Loucy (cell line): ENCODE results near the gene PLCXD1.

Source experiments
- H2AFZ ChIP-seq: fragments of 200-600 bp; sonication (generic); 2 replicates; pipeline ENCODE4 v1.6.0; 2016; ENCODE audit warnings: antibody characterized with exemption, mild to moderate bottlenecking, low read length, moderate library complexity
- H3F3A ChIP-seq: fragments of 200-600 bp; 2 replicates; pipeline ENCODE4 v1.6.0; 2016; ENCODE audit warnings: antibody characterized with exemption, low read depth, mild to moderate bottlenecking
- H3K27me3 ChIP-seq: fragments of 200-600 bp; sonication (generic); 2 replicates; pipeline ENCODE4 v1.6.1; 2014; ENCODE audit warnings: low read length, mild to moderate bottlenecking; ENCODE audit not compliant: insufficient read depth, poor library complexity, severe bottlenecking
- H3K36me3 ChIP-seq: fragments of 200-600 bp; sonication (generic); 2 replicates; pipeline ENCODE4 v1.6.1; 2016; ENCODE audit warnings: low read length; ENCODE audit not compliant: insufficient read depth
- H3K4me1 ChIP-seq: fragments of 200-600 bp; sonication (generic); 2 replicates; pipeline ENCODE4 v1.5.1; 2014; ENCODE audit warnings: low read length, mild to moderate bottlenecking; ENCODE audit not compliant: insufficient read depth, poor library complexity, severe bottlenecking
- H3K4me2 ChIP-seq: fragments of 200-600 bp; sonication (generic); 2 replicates; pipeline ENCODE4 v1.6.0; 2014; ENCODE audit warnings: antibody characterized with exemption, low read length, low read depth, mild to moderate bottlenecking; ENCODE audit not compliant: poor library complexity, severe bottlenecking
- H3K4me3 ChIP-seq: fragments of 200-600 bp; sonication (generic); 2 replicates; pipeline ENCODE4 v1.5.1; 2014; ENCODE audit warnings: low read length, mild to moderate bottlenecking, mixed read lengths; ENCODE audit not compliant: poor library complexity, severe bottlenecking
- H3K79me2 ChIP-seq: fragments of 200-600 bp; sonication (generic); 2 replicates; pipeline ENCODE4 v1.6.1; 2014; ENCODE audit warnings: low read length; ENCODE audit not compliant: insufficient read depth
- H3K9ac ChIP-seq: fragments of 200-600 bp; sonication (generic); 2 replicates; pipeline ENCODE4 v1.6.0; 2014; ENCODE audit warnings: mild to moderate bottlenecking, low read depth, low read length, moderate library complexity; ENCODE audit not compliant: poor library complexity, severe bottlenecking
- H3K9me2 ChIP-seq: fragments of 200-600 bp; sonication (generic); replicated peaks from 2 replicates; pipeline ENCODE4 v1.6.1; 2016; ENCODE audit warnings: low read depth, low read length, mixed read lengths
- H3K9me3 ChIP-seq: fragments of 200-600 bp; sonication (generic); 2 replicates; pipeline ENCODE4 v1.6.1; 2014; ENCODE audit warnings: mild to moderate bottlenecking, antibody characterized with exemption, low read length, low read depth; ENCODE audit not compliant: insufficient read depth
- H4K20me1 ChIP-seq: fragments of 200-600 bp; sonication (generic); 2 replicates; pipeline ENCODE4 v1.6.0; 2014; ENCODE audit warnings: antibody characterized with exemption, low read length, mild to moderate bottlenecking; ENCODE audit not compliant: insufficient read depth, poor library complexity, severe bottlenecking
- EZH2phosphoT487 ChIP-seq: fragments of 200-600 bp; IDR thresholded peaks from 2 replicates; pipeline ENCODE4 v1.6.1; 2018; ENCODE audit warnings: antibody characterized with exemption, mild to moderate bottlenecking, moderate library complexity, borderline replicate concordance
- TF ChIP-seq, protein P1 (sequence below): fragments of 200-600 bp; sonication (generic); conservative IDR thresholded peaks from 2 replicates; pipeline ENCODE4 v1.5.1; 2014; ENCODE audit warnings: mild to moderate bottlenecking, antibody characterized with exemption, low read length

PLCXD1 gene

DNA sequence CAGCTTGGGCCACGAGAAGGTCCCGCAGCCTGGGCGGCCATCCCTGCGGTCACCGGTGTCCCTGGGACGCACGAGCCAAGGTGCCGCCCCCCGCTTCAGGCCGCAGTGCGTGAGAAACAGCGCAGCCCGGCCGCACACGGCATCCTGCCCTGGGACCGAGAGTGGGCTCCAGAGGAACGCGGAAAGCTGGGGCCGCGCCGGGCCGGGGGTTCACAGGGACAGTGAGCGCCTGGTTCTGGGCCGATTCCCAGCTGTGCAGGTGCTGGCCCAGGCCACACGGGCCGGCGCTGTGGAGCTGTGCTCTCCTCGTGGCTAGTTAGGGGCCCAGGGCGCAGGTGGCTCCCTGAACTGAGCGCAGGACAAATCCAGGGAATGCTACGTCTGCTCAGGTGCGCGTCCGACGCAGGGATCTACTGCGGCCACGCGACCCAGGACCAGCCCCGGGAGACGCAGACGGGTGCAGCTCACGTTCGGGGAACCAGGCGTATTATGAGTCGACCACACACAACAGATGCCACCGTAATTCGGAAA, 63.3 kb downstream of the PLCXD1 start:
- TF ChIP-seq EZH2phosphoT487 = no peak
- TF ChIP-seq, protein P1, sequence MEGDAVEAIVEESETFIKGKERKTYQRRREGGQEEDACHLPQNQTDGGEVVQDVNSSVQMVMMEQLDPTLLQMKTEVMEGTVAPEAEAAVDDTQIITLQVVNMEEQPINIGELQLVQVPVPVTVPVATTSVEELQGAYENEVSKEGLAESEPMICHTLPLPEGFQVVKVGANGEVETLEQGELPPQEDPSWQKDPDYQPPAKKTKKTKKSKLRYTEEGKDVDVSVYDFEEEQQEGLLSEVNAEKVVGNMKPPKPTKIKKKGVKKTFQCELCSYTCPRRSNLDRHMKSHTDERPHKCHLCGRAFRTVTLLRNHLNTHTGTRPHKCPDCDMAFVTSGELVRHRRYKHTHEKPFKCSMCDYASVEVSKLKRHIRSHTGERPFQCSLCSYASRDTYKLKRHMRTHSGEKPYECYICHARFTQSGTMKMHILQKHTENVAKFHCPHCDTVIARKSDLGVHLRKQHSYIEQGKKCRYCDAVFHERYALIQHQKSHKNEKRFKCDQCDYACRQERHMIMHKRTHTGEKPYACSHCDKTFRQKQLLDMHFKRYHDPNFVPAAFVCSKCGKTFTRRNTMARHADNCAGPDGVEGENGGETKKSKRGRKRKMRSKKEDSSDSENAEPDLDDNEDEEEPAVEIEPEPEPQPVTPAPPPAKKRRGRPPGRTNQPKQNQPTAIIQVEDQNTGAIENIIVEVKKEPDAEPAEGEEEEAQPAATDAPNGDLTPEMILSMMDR = no peak
- H3K9me3 ChIP-seq = no peaks in the 10 kb centered on the region
- no peaks in the 10 kb centered on the region for H4K20me1 ChIP-seq
- H3K36me3 ChIP-seq = no peaks in the 10 kb centered on the region
- H3K9ac ChIP-seq = no peak overlapping the region
- no peaks in the 10 kb centered on the region for H3F3A ChIP-seq
- H3K4me1 ChIP-seq = no peaks in the 10 kb centered on the region
- H3K4me2 ChIP-seq = no peak overlapping the region
- H3K4me3 ChIP-seq = no peak overlapping the region
- no peaks in the 10 kb centered on the region for H3K9me2 ChIP-seq
- no peak overlapping the region for H2AFZ ChIP-seq
- no peaks in the 10 kb centered on the region for H3K79me2 ChIP-seq
- no peaks in the 10 kb centered on the region for H3K27me3 ChIP-seq

DNA sequence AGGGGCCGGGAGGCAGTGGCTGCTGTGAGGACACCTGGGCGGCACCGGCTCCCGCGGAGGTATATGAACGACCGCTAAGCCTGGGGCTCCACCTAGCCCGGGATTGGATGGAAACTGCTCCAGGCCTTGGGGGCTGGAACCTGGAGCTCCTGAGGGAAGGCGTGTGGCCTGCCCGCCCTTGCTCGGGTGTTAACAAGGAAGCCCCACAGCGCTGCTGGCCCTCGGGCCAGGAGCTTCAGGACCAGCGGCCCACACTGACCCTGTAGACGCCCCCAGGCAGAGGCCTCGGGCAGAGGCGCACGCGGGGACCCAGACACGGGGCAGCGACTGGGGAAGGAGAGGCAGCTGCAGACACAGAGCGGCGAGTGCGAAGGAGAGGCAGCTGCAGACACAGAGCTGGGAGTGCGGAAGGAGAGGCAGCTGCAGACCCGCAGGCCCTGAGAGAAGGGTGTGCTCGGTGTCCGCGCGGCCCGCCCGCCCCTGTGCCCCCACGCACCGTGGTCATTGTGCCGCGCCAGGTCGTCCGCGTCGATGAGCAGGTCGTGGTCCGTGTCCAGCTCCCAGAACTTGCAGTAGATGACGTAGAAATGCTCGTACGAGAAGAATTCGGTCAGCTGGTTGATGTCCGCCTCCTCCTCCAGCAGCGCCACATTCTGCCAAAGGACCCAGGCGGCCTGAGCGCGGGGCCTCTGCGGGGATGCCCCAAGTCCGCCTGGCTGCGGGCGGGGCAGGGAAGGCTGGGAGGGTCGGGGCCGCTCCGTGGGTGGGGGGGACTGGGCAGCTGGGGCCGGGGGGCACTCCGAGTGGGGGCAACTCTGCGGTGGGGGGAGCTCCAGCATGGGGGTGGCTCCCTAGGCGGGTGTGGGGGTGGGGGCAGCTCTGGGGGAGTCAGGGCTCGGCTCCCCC, 64.1 kb downstream of the PLCXD1 start:
- H3K4me1 ChIP-seq = no peaks in the 10 kb centered on the region
- H3K27me3 ChIP-seq = no peaks in the 10 kb centered on the region
- H3K9me2 ChIP-seq = no peaks in the 10 kb centered on the region
- no peaks in the 10 kb centered on the region for H3K9me3 ChIP-seq
- no peaks in the 10 kb centered on the region for H3K36me3 ChIP-seq
- no peaks in the 10 kb centered on the region for H3K79me2 ChIP-seq
- H3K4me3 ChIP-seq = no peak overlapping the region
- H3F3A ChIP-seq = no peaks in the 10 kb centered on the region
- TF ChIP-seq, protein P1 = no peak
- TF ChIP-seq EZH2phosphoT487 = no peak
- no peak overlapping the region for H3K4me2 ChIP-seq
- no peak overlapping the region for H2AFZ ChIP-seq
- no peaks in the 10 kb centered on the region for H4K20me1 ChIP-seq
- no peak overlapping the region for H3K9ac ChIP-seq

DNA sequence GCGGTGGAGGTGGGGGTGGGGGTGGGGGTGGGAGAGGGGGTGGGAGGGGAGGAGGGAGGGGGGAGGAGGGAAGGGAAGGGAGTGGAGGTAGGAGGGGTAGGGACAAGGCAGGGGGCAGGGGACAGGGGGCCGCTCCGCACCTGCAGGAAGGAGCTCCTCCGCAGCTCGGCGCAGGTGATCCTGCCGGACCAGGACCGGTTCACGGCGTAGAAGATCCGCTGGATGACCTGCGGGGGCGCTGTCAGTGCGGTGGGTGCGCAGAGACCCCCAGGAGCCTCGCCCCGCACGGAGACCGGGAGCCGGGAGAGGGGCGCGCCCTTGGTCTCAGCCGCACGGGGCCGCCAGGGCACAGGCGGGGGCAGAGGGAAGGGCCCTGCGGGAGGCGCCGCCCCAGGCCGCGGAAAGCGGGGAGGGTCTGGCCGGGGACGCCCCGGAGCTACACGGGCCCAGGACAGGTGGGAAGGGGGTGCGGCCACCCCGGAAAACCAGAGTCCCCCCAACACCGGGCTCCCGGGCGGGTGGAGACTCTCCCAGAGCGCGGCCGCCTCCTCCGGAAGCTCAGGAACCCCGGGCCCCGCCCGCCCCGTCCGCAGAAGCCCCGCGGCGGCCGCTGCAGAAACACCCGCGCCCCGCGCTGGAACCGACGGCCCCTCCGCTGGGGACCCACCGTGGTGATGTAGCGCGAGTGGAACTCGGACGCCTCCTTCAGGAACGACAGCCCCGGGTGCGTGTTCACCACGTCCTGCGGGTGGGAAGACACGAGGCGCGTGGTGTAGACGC, 65.0 kb downstream of the PLCXD1 start:
- Histone ChIP-seq H2AFZ (no peak overlapping the region), H3K4me1 (no peaks in the 10 kb centered on the region), H3K9ac (no peak overlapping the region), H3K9me3 (no peaks in the 10 kb centered on the region), H4K20me1 (no peaks in the 10 kb centered on the region), H3K79me2 (no peaks in the 10 kb centered on the region), H3K36me3 (no peaks in the 10 kb centered on the region), H3K27me3 (no peaks in the 10 kb centered on the region), H3K4me2 (no peak overlapping the region), H3K4me3 (no peak overlapping the region), H3F3A (no peaks in the 10 kb centered on the region), H3K9me2 (no peaks in the 10 kb centered on the region)
- TF ChIP-seq, protein P1 = no peak
- no peak for TF ChIP-seq EZH2phosphoT487
